IMR-90 (cell line): ENCODE measurements around the gene NYAP1. TPM values are rescaled to one million over a fixed set of nuclear protein-coding genes. Genes with fewer than 3 reads are reported as not detected.
"Not testable (repeated sequence)": the region's sequence is repeated elsewhere in the genome, so short reads cannot be mapped to it uniquely, and the experiment has no call there.

ENCODE experiments used
- ATAC-seq: fragments of 200-7000 bp; cut with Tn5 transposase; 2 replicates; pipeline ENCODE4 v1.9.1; 2020; ENCODE audit warnings: low read depth, mild to moderate bottlenecking, moderate library complexity
- BruUV-seq: library from RNA; stranded (reverse); fragments of 400-500 nt; replicated peaks from 2 replicates; lab custom pipeline; 2021; lab: Mats Ljungman, UMichigan
- CTCF ChIA-PET: fragments of 300-600 bp; formaldehyde crosslinking; extraction: SDS; loops from one replicate; lab custom pipeline; 2021; ENCODE audit warnings: antibody characterized with exemption; lab: Yijun Ruan, JAX
- POLR2A ChIA-PET: fragments of 300-600 bp; sonication (Branson Sonifier 250); formaldehyde crosslinking; loops from one replicate; lab custom pipeline; 2022; ENCODE audit warnings: antibody characterized with exemption; ENCODE audit not compliant: unreplicated experiment; lab: Charles Lee
- DNase-seq: peaks from one replicate; pipeline ENCODE4 v3.0.0; 2013
- H2AFZ ChIP-seq: replicated peaks from 2 replicates; pipeline ENCODE3; 2013; ENCODE audit warnings: low read length, mild to moderate bottlenecking; ENCODE audit not compliant: poor library complexity
- H2AK5ac ChIP-seq: 2 replicates; pipeline ENCODE4 v1.6.1; 2013; ENCODE audit warnings: low read depth, low read length, inconsistent platforms
- H2AK9ac ChIP-seq: replicated peaks from 2 replicates; pipeline ENCODE3; 2013; ENCODE audit warnings: mild to moderate bottlenecking, low read depth, low read length, moderate library complexity; ENCODE audit not compliant: poor library complexity
- H2BK120ac ChIP-seq: 2 replicates; pipeline ENCODE4 v1.6.1; 2013; ENCODE audit warnings: low read depth, low read length, inconsistent platforms
- H2BK15ac ChIP-seq: 3 replicates; pipeline ENCODE4 v1.6.1; 2013; ENCODE audit warnings: low read depth, low read length, inconsistent platforms
- H2BK20ac ChIP-seq: 2 replicates; pipeline ENCODE4 v1.6.1; 2013; ENCODE audit warnings: low read depth, mild to moderate bottlenecking, inconsistent platforms, low read length, moderate library complexity
- H2BK5ac ChIP-seq: 2 replicates; pipeline ENCODE4 v1.6.1; 2013; ENCODE audit warnings: mild to moderate bottlenecking, low read depth, low read length, inconsistent platforms; ENCODE audit not compliant: poor library complexity, severe bottlenecking
- H3K14ac ChIP-seq: replicated peaks from 2 replicates; pipeline ENCODE4 v1.6.1; 2013; ENCODE audit warnings: low read depth, low read length, inconsistent platforms
- H3K18ac ChIP-seq: 2 replicates; pipeline ENCODE4 v1.6.1; 2013; ENCODE audit warnings: low read depth, low read length, control low read depth
- H3K23ac ChIP-seq: 2 replicates; pipeline ENCODE4 v1.6.1; 2013; ENCODE audit warnings: low read depth, low read length, inconsistent platforms
- H3K27ac ChIP-seq: 2 replicates; pipeline ENCODE4 v1.5.1; 2013; ENCODE audit warnings: mild to moderate bottlenecking, control low read depth, low read length; ENCODE audit not compliant: insufficient read depth
- H3K27me3 ChIP-seq: 2 replicates; pipeline ENCODE4 v1.6.1; 2013; ENCODE audit warnings: low read length; ENCODE audit not compliant: control insufficient read depth, insufficient read depth
- H3K36me3 ChIP-seq: 2 replicates; pipeline ENCODE4 v1.6.1; 2013; ENCODE audit warnings: low read length, mixed read lengths; ENCODE audit not compliant: control insufficient read depth, insufficient read depth
- H3K4ac ChIP-seq: 2 replicates; pipeline ENCODE4 v1.6.1; 2013; ENCODE audit warnings: low read depth, low read length, inconsistent platforms
- H3K4me1 ChIP-seq: 2 replicates; pipeline ENCODE4 v1.6.1; 2013; ENCODE audit warnings: low read length, mixed read lengths; ENCODE audit not compliant: control insufficient read depth, insufficient read depth
- H3K4me2 ChIP-seq: 2 replicates; pipeline ENCODE4 v1.6.1; 2013; ENCODE audit warnings: low read depth, mild to moderate bottlenecking, control low read depth, low read length, moderate library complexity
- H3K4me3 ChIP-seq: 2 replicates; pipeline ENCODE4 v1.5.1; 2013; ENCODE audit warnings: low read depth, mild to moderate bottlenecking, control low read depth, low read length, moderate library complexity; ENCODE audit not compliant: insufficient read depth
- H3K56ac ChIP-seq: 2 replicates; pipeline ENCODE4 v1.6.1; 2013; ENCODE audit warnings: low read length, inconsistent platforms; ENCODE audit not compliant: insufficient read depth; ENCODE audit errors: extremely low read depth
- H3K79me1 ChIP-seq, 2 experiments: 2 replicates each; pipeline ENCODE4 v1.6.1; 2013; ENCODE audit warnings: low read length in 2 of 2, inconsistent platforms in 1 of 2, low read depth in 1 of 2
- H3K9ac ChIP-seq: 2 replicates; pipeline ENCODE4 v1.6.1; 2013; ENCODE audit warnings: low read depth, low read length, control low read depth
- H3K9me1 ChIP-seq: 2 replicates; pipeline ENCODE4 v1.6.1; 2013; ENCODE audit warnings: low read length, inconsistent platforms; ENCODE audit not compliant: insufficient read depth
- H3K9me3 ChIP-seq: 2 replicates; pipeline ENCODE4 v1.6.1; 2013; ENCODE audit warnings: low read length; ENCODE audit not compliant: control insufficient read depth, insufficient read depth
- H4K20me1 ChIP-seq: 2 replicates; pipeline ENCODE4 v1.6.1; 2013; ENCODE audit warnings: low read length, inconsistent platforms; ENCODE audit not compliant: insufficient read depth
- H4K5ac ChIP-seq: 2 replicates; pipeline ENCODE4 v1.6.1; 2013; ENCODE audit warnings: mild to moderate bottlenecking, low read depth, low read length, control low read depth
- H4K8ac ChIP-seq, 2 experiments: 2 replicates each; pipeline ENCODE4 v1.6.1; 2013; ENCODE audit warnings: low read depth in 2 of 2, low read length in 2 of 2, control low read depth in 1 of 2, inconsistent platforms in 1 of 2
- H4K91ac ChIP-seq: 2 replicates; pipeline ENCODE4 v1.6.1; 2013; ENCODE audit warnings: low read depth, low read length, inconsistent platforms; ENCODE audit not compliant: insufficient read depth
- WGBS, 2 experiments: methylation state at CpG; one replicate each; pipeline versions ENCODE4 v1.1.5 to v1.1.7; 2013; ENCODE audit warnings: missing lambda C conversion rate in 2 of 2; ENCODE audit not compliant: insufficient read length in 1 of 2; ENCODE audit errors: extremely low coverage in 2 of 2; 5-methylcytosine and 5-hydroxymethylcytosine counted together
- dilution Hi-C: fragments of 300-500 bp; cut with HindIII; formaldehyde crosslinking; loops from one replicate; pipeline ENCODE4 v1.14.3; 2018; ENCODE audit warnings: low sequenced_read_pairs; ENCODE audit not compliant: unreplicated experiment
- in situ Hi-C: fragments of 300-500 bp; cut with MboI; formaldehyde crosslinking; loops from 3 replicates; pipeline ENCODE4 v1.14.3; 2019; ENCODE audit warnings: low sequenced_read_pairs, inconsistent platforms, mixed read lengths
- intact Hi-C: fragments of 100-400 bp; cut with micrococcal nuclease; formaldehyde crosslinking; loops from 2 replicates; pipeline ENCODE4 v1.10.0; 2022
- polyA plus RNA-seq, 3 experiments: library from polyadenylated mRNA; depleted of rRNA; stranded (reverse); fragments of >200 nt; gene quantifications; 2 replicates each; pipeline ENCODE4 v1.2.3, GENCODE V29; 2012; ENCODE audit warnings: low replicate concordance in 1 of 3
- total RNA-seq: library from RNA; depleted of rRNA; stranded (reverse); fragments of >200 nt; gene quantifications from 2 replicates; pipeline ENCODE4 v1.2.3, GENCODE V29; 2012

Gene NYAP1
- total and polyA plus RNA-seq, 2 of the 4 experiments (the other 2 are of a cell fraction): 0.18 to 1.3 TPM

DNA sequence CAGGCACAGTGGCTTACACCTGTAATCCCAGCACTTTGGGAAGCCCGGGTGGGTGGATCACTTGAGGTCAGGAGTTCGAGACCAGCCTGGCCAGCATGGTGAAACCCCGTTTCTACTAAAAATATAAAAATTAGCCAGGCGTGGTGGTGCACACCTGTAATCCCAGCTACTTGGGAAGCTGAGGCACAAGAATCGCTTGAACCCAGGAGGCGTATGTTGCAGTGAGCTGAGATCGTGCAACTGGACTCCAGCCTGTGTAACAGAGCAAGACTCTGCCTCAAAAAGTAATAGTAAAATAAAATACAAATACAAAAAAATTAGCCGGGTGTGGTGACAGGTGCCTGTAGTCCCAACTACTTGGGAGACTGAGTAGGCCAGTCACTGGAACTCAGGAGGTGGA lies 45.0 kb upstream of the NYAP1 start:
- Histone ChIP-seq H4K5ac (peak overlapping the region; percentile 68), H4K91ac (peak overlapping the region; percentile 97), H2BK15ac (peak overlapping the region; percentile 83; the same call in 2 of the 3 replicates), H2BK5ac (peak overlapping the region; percentile 94), H2AK5ac (peak overlapping the region; percentile 78; the same call in 1 of the 2 replicates), H3K9me1 (peaks cover 16% of the 10 kb centered on the region), H3K4ac (peak overlapping the region; percentile 91; the same call in 1 of the 2 replicates), H3K36me3 (peaks cover 11% of the 10 kb centered on the region), H2BK120ac (peak overlapping the region; percentile 83), H4K8ac (peak overlapping the region; percentile 34 to 84; a peak in 3 of 4 replicates), H3K79me1 (peaks cover 13 to 31% of the 10 kb centered on the region in 2 experiments), H3K27ac (peak overlapping the region; percentile 54), H3K4me1 (peaks cover 10% of the 10 kb centered on the region), H2BK20ac (peak overlapping the region; percentile 65; the same call in 1 of the 2 replicates)
- H3K56ac ChIP-seq, H3K18ac ChIP-seq, H4K20me1 ChIP-seq, H3K23ac ChIP-seq, H3K9ac ChIP-seq, intact Hi-C loops, H3K4me2 ChIP-seq, dilution Hi-C loops, H3K4me3 ChIP-seq, POLR2A ChIA-PET, H2AFZ ChIP-seq, H3K14ac ChIP-seq, H2AK9ac ChIP-seq, BruUV-seq, ATAC-seq, H3K27me3 ChIP-seq, H3K9me3 ChIP-seq, DNase-seq: not testable (repeated sequence)
- in situ Hi-C loops: loop anchor here (25.0 kb wide), 1 partner anchor 674 kb away; no protein-coding TSS in a partner anchor
- CTCF ChIA-PET: interaction anchor here (0.6 kb wide), 1 partner anchor 13 kb away, joined by 3 read pairs; no protein-coding TSS in a partner anchor
- WGBS, 2 experiments: no CpG with 5 or more reads among the region's 8 CpGs

DNA sequence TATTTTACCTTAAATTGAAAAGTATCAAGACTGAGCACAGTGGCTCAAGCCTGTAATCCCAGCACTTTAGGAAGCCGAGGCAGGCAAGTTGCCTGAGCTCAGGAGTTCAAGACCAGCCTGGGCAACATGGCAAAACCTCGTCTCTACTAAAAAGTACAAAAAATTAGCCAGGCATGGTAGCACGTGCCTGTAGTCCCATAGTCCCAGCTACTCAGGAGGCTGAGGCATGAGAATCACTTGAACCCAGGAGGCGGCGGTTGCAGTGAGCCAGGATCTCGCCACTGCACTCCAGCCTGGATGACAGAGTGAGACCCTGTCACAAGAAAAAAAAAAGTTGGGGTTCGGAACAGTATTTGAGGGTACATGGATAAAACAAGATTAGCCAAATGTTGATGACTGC lies 44.5 kb upstream of the NYAP1 start:
- DNase-seq, POLR2A ChIA-PET, H3K4me3 ChIP-seq, H3K27me3 ChIP-seq, dilution Hi-C loops, H3K36me3 ChIP-seq, H2AFZ ChIP-seq, BruUV-seq, intact Hi-C loops, H3K9me3 ChIP-seq, H3K23ac ChIP-seq, ATAC-seq, H2AK9ac ChIP-seq, H4K20me1 ChIP-seq: not testable (repeated sequence)
- Histone ChIP-seq H3K9me1 (peaks cover 14% of the 10 kb centered on the region), H3K79me1 (peaks cover 8 to 26% of the 10 kb centered on the region in 2 experiments; a peak in 3 of 4 replicates), H3K4me2 (0 out of 2 replicates have a peak overlapping the region, but pooled peaks have one; percentile 2), H4K5ac (peak overlapping the region; percentile 68), H3K4ac (peak overlapping the region; percentile 91), H3K18ac (peak overlapping the region; percentile 59), H2AK5ac (peak overlapping the region; percentile 85), H3K9ac (peak overlapping the region; percentile 0; the same call in 1 of the 2 replicates), H4K8ac (peak overlapping the region; percentile 34 to 84; a peak in 3 of 4 replicates), H4K91ac (peak overlapping the region; percentile 97), H2BK5ac (peak overlapping the region; percentile 94), H2BK20ac (peak overlapping the region; percentile 65), H2BK120ac (peak overlapping the region; percentile 83), H3K14ac (0 out of 2 replicates have a peak overlapping the region, but pooled peaks have one; percentile 16), H3K27ac (peak overlapping the region; percentile 54), H2BK15ac (peak overlapping the region; percentile 83; the same call in 2 of the 3 replicates), H3K4me1 (peaks cover 12% of the 10 kb centered on the region), H3K56ac (peak overlapping the region; percentile 30; the same call in 1 of the 2 replicates)
- in situ Hi-C loops: loop anchor here (25.0 kb wide), 1 partner anchor 673 kb away; no protein-coding TSS in a partner anchor
- CTCF ChIA-PET: interaction anchor here (0.6 to 1.1 kb wide), 3 partner anchors 10 to 13 kb away, joined by 3 to 4 read pairs (median 3); partner anchors contain the start of gene ZCWPW1
- WGBS, 2 experiments: 84% methylated on average over 3 of the region's 7 CpGs; no CpG with 5 or more reads in 1 of the 2 experiments
